ENCODE data around the gene SNCA. TPM values are rescaled to one million over a fixed set of nuclear protein-coding genes. Genes with fewer than 3 reads are reported as not detected.

The SNCA gene
- 0.07 to 0.29 TPM (median 0.15 TPM) in 5 replicates for total RNA-seq (2022; extraction: Qiagen RNA extraction)

GRCh38 chr4:89836897-89837384, at the start of gene SNCA:
TSS of gene SNCA (minus strand) at chr4:89837161. CDS start at chr4:89835667, 1,494 bp downstream.

Other genes starting within 250 kb of the SNCA start
- not detected in 5 replicates for gene MMRN1, start 57.7 kb upstream of the SNCA start, total RNA-seq (2022; extraction: Qiagen RNA extraction)

Measured in A549 treated with AZD2906 at 1 μM for 4 hours (cell line).